HCT116 (cell line): ENCODE results near the gene FAM227B. TPM values are rescaled to one million over a fixed set of nuclear protein-coding genes. Genes with fewer than 3 reads are reported as not detected.

Experiments used
- ATAC-seq: fragments of 200-7000 bp; cut with Tn5 transposase; 2 replicates; pipeline ENCODE4 v1.9.1; 2020; ENCODE audit warnings: mild to moderate bottlenecking, moderate library complexity
- BruUV-seq: library from RNA; stranded (reverse); fragments of 400-500 nt; replicated peaks from 2 replicates; lab custom pipeline; 2021; lab: Mats Ljungman, UMichigan
- CTCF ChIA-PET: fragments of 300-600 bp; sonication (Branson Sonifier 250); formaldehyde crosslinking; loops from one replicate; lab custom pipeline; 2021; ENCODE audit warnings: antibody characterized with exemption; lab: Charles Lee
- POLR2A ChIA-PET: fragments of 300-600, 350-600 bp; sonication (Branson Sonifier 250); formaldehyde crosslinking; loops from one replicate; lab custom pipeline; 2021; ENCODE audit warnings: antibody characterized with exemption; lab: Charles Lee
- RAD21 ChIA-PET, 2 experiments: fragments of 300-600 bp; sonication (Branson Sonifier 250); formaldehyde crosslinking; loops; one replicate each; lab custom pipeline; 2023; ENCODE audit warnings: low total read pairs in 2 of 2; ENCODE audit not compliant: uncharacterized antibody in 2 of 2, unreplicated experiment in 2 of 2, low non-redundant PET in 1 of 2; lab: Charles Lee
- DNase-seq: peaks from one replicate; pipeline ENCODE4 v3.0.0-alpha.2; 2010; ENCODE audit warnings: low read depth, low spot score
- H2AFZ ChIP-seq: fragments of 200-600 bp; shearing (Covaris generic), sonication (generic); 2 replicates; pipeline ENCODE4 v1.6.1; 2017; ENCODE audit warnings: low read depth, mixed run types, mixed read lengths, antibody characterized with exemption, low read length; ENCODE audit not compliant: poor library complexity, severe bottlenecking
- H3K27ac ChIP-seq: 2 replicates; pipeline ENCODE4 v1.5.1; 2012; ENCODE audit warnings: low read depth, low read length
- H3K27me3 ChIP-seq: fragments of 200-600 bp; sonication (generic); 2 replicates; pipeline ENCODE4 v1.6.1; 2016; ENCODE audit warnings: mixed run types, low read length, mixed read lengths; ENCODE audit not compliant: insufficient read depth
- H3K36me3 ChIP-seq, 2 experiments: fragments of 200-500 bp in 1 of 2; fragments of 200-600 bp in 1 of 2; sonication (Bioruptor generic) in 1 of 2; sonication (generic) in 1 of 2; 2 replicates each; pipeline versions ENCODE4 v1.5.1 to v1.6.1; 2014 to 2016; ENCODE audit warnings: low read length in 2 of 2, inconsistent platforms in 1 of 2, mixed read lengths in 1 of 2, mixed run types in 1 of 2; ENCODE audit not compliant: insufficient read depth in 2 of 2, control insufficient read depth in 1 of 2
- H3K4me1 ChIP-seq, 2 experiments: fragments of 200-600 bp in 1 of 2; sonication (generic) in 1 of 2; 2 replicates each; pipeline versions ENCODE4 v1.5.1 to v1.6.1; 2012 to 2017; ENCODE audit warnings: low read length in 2 of 2, inconsistent platforms in 1 of 2, mild to moderate bottlenecking in 1 of 2, mixed read lengths in 1 of 2, mixed run types in 1 of 2, moderate library complexity in 1 of 2; ENCODE audit not compliant: insufficient read depth in 2 of 2, control insufficient read depth in 1 of 2
- H3K4me2 ChIP-seq: fragments of 200-600 bp; sonication (generic); 2 replicates; pipeline ENCODE4 v1.6.1; 2017; ENCODE audit warnings: mixed run types, low read length, mixed read lengths
- H3K4me3 ChIP-seq, 2 experiments: fragments of 200-600 bp in 1 of 2; sonication (generic) in 1 of 2; replicated peaks in 1 of 2; 2 replicates each; pipeline ENCODE4 v1.5.1; 2011 to 2016; ENCODE audit warnings: low read length in 2 of 2, control low read depth in 1 of 2, low read depth in 1 of 2, mild to moderate bottlenecking in 1 of 2, mixed read lengths in 1 of 2, mixed run types in 1 of 2
- H3K79me2 ChIP-seq: fragments of 200-600 bp; sonication (generic); 2 replicates; pipeline ENCODE4 v1.6.1; 2017; ENCODE audit warnings: mild to moderate bottlenecking, mixed run types, low read length, moderate library complexity, mixed read lengths; ENCODE audit not compliant: insufficient read depth
- H3K9ac ChIP-seq: fragments of 200-600 bp; sonication (generic); 2 replicates; pipeline ENCODE4 v1.6.1; 2016; ENCODE audit warnings: low read length, mixed read lengths
- H3K9me2 ChIP-seq: fragments of 200-600 bp; sonication (generic), shearing (Covaris generic); 2 replicates; pipeline ENCODE4 v1.6.1; 2017; ENCODE audit warnings: mixed run types, mild to moderate bottlenecking, moderate library complexity; ENCODE audit not compliant: insufficient read depth
- H3K9me3 ChIP-seq, 2 experiments: fragments of 200-500 bp in 1 of 2; fragments of 200-600 bp in 1 of 2; sonication (Bioruptor generic) in 1 of 2; sonication (generic) in 1 of 2; 2 replicates each; pipeline ENCODE4 v1.6.1; 2014 to 2017; ENCODE audit warnings: low read length in 2 of 2, mixed read lengths in 2 of 2, inconsistent platforms in 1 of 2, low read depth in 1 of 2, mild to moderate bottlenecking in 1 of 2, mixed run types in 1 of 2, moderate library complexity in 1 of 2; ENCODE audit not compliant: control insufficient read depth in 1 of 2, insufficient read depth in 1 of 2
- H4K20me1 ChIP-seq: fragments of 200-600 bp; sonication (generic), shearing (Covaris generic); 2 replicates; pipeline ENCODE4 v1.6.1; 2017; ENCODE audit warnings: mixed run types, mild to moderate bottlenecking, moderate library complexity; ENCODE audit not compliant: insufficient read depth
- ATF3 ChIP-seq: IDR thresholded peaks from 2 replicates; pipeline ENCODE4 v1.6.1; 2012
- CEBPB ChIP-seq: IDR thresholded peaks from 2 replicates; pipeline ENCODE4 v1.6.1; 2012; ENCODE audit warnings: low read depth
- EGR1 ChIP-seq: IDR thresholded peaks from 2 replicates; pipeline ENCODE4 v1.6.1; 2012; ENCODE audit warnings: low read depth
- MAX ChIP-seq: IDR thresholded peaks from 2 replicates; pipeline ENCODE4 v1.6.1; 2012
- POLR2A ChIP-seq: IDR thresholded peaks from 2 replicates; pipeline ENCODE4 v1.7.0; 2011; ENCODE audit warnings: borderline replicate concordance; ENCODE audit not compliant: insufficient read depth, insufficient read length; ENCODE audit errors: extremely low read depth
- POLR2AphosphoS5 ChIP-seq: IDR thresholded peaks from 2 replicates; pipeline ENCODE4 v1.6.1; 2011; ENCODE audit warnings: mild to moderate bottlenecking, low read depth, low read length, moderate library complexity
- RAD21 ChIP-seq: IDR thresholded peaks from 2 replicates; pipeline ENCODE4 v1.6.1; 2012; ENCODE audit warnings: low read depth, mild to moderate bottlenecking
- SP1 ChIP-seq: IDR thresholded peaks from 2 replicates; pipeline ENCODE4 v1.6.1; 2012; ENCODE audit warnings: low read depth
- SRF ChIP-seq: IDR thresholded peaks from 2 replicates; pipeline ENCODE4 v1.6.1; 2012; ENCODE audit warnings: low read depth
- TCF7L2 ChIP-seq: IDR thresholded peaks from 2 replicates; pipeline ENCODE4 v1.7.0; 2011; ENCODE audit warnings: borderline replicate concordance, inconsistent platforms; ENCODE audit not compliant: insufficient read depth, insufficient read length; ENCODE audit errors: extremely low read depth
- YY1 ChIP-seq: IDR thresholded peaks from 2 replicates; pipeline ENCODE4 v1.6.1; 2011; ENCODE audit warnings: low read length, low read depth, moderate library complexity, mild to moderate bottlenecking; ENCODE audit not compliant: insufficient replicate concordance; ENCODE audit errors: extremely low read depth
- ZFX ChIP-seq: fragments of 450-650 bp; IDR thresholded peaks from 2 replicates; pipeline ENCODE4 v1.6.1; 2017
- ZNF274 ChIP-seq: fragments of 200-500 bp; sonication (Bioruptor generic); IDR thresholded peaks from 2 replicates; pipeline ENCODE4 v1.6.1; 2014; ENCODE audit warnings: mild to moderate bottlenecking, low read depth, low read length, inconsistent platforms
- intact Hi-C: fragments of 100-400 bp; cut with micrococcal nuclease; formaldehyde crosslinking; loops from 2 replicates; pipeline ENCODE4 v1.10.0; 2022
- total RNA-seq: library from RNA; stranded (reverse); gene quantifications from one replicate; pipeline ENCODE4 v1.2.1, GENCODE V29; 2021; ENCODE audit not compliant: unreplicated experiment
- TF ChIP-seq, protein P1 (sequence below), 3 experiments: fragments of 200-600 bp in 1 of 3; sonication (generic) in 1 of 3; IDR thresholded peaks in 2 of 3; conservative IDR thresholded peaks in 1 of 3; 2 replicates each; pipeline ENCODE4 v1.5.1; 2012 to 2017; ENCODE audit warnings: low read depth in 2 of 3, low read length in 2 of 3, antibody characterized with exemption in 1 of 3, borderline replicate concordance in 1 of 3, control low read depth in 1 of 3, mild to moderate bottlenecking in 1 of 3, mixed read lengths in 1 of 3, mixed run types in 1 of 3, moderate library complexity in 1 of 3; ENCODE audit not compliant: insufficient read depth in 1 of 3

Gene FAM227B
- total RNA-seq, 1 experiment from 2014 or later, result 6.9 TPM

GRCh38 chr15:49650676-49651075 is 30.1 kb upstream of the FAM227B start:
- DNase-seq (no peak), ATAC-seq (no peak)
- Histone ChIP-seq H3K4me3 (no peak overlapping the region), H2AFZ (no peak overlapping the region), H3K27me3 (no peaks in the 10 kb centered on the region), H3K4me2 (no peak overlapping the region), H4K20me1 (no peaks in the 10 kb centered on the region), H3K9me3 (peaks cover 0 to 4% of the 10 kb centered on the region in 2 experiments; a peak in 2 of 4 replicates), H3K27ac (no peak overlapping the region), H3K9ac (no peak overlapping the region), H3K36me3 (no peaks in the 10 kb centered on the region), H3K9me2 (no peaks in the 10 kb centered on the region), H3K79me2 (no peaks in the 10 kb centered on the region), H3K4me1 (no peaks in the 10 kb centered on the region)
- ChIA-PET CTCF (no interaction called here), POLR2A (no interaction called here), RAD21 (no interaction called here)
- intact Hi-C loops, result no loop called here
- BruUV-seq, result no TSS peak
- TF ChIP-seq SP1 (no peak), ZFX (no peak), EGR1 (no peak), ATF3 (no peak), ZNF274 (no peak), TCF7L2 (no peak), POLR2A (no peak), SRF (no peak), POLR2AphosphoS5 (no peak), RAD21 (no peak), CEBPB (no peak), YY1 (no peak), MAX (no peak)
- TF ChIP-seq, protein P1, sequence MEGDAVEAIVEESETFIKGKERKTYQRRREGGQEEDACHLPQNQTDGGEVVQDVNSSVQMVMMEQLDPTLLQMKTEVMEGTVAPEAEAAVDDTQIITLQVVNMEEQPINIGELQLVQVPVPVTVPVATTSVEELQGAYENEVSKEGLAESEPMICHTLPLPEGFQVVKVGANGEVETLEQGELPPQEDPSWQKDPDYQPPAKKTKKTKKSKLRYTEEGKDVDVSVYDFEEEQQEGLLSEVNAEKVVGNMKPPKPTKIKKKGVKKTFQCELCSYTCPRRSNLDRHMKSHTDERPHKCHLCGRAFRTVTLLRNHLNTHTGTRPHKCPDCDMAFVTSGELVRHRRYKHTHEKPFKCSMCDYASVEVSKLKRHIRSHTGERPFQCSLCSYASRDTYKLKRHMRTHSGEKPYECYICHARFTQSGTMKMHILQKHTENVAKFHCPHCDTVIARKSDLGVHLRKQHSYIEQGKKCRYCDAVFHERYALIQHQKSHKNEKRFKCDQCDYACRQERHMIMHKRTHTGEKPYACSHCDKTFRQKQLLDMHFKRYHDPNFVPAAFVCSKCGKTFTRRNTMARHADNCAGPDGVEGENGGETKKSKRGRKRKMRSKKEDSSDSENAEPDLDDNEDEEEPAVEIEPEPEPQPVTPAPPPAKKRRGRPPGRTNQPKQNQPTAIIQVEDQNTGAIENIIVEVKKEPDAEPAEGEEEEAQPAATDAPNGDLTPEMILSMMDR (IDR thresholded peaks at IDR 0.05 in 2 of 3, conservative IDR thresholded peaks at IDR 0.05 in 1 of 3; ENCODE audit: borderline replicate concordance in 1 of 3, insufficient read depth in 1 of 3, low read depth in 2 of 3, low read length in 2 of 3), result no peak
